GM19463 (cell line): ENCODE results near the gene PTPRJ.
"Not testable (repeated sequence)": the region's sequence is repeated elsewhere in the genome, so short reads cannot be mapped to it uniquely, and the experiment has no call there.

Experiments used
- ATAC-seq: cut with Tn5 transposase; IDR thresholded peaks from one replicate; pipeline ENCODE4 v1.9.1; 2021; ENCODE audit warnings: mild to moderate bottlenecking, moderate library complexity; ENCODE audit not compliant: unreplicated experiment

PTPRJ gene

GRCh38 chr11:48148749-48149148 is 168.4 kb downstream of the PTPRJ start:
- ATAC-seq: no peak

GRCh38 chr11:48150213-48150612 is 169.9 kb downstream of the PTPRJ start:
- no peak for ATAC-seq

GRCh38 chr11:48154151-48154550 is 173.8 kb downstream of the PTPRJ start:
- no peak for ATAC-seq

GRCh38 chr11:48161951-48162884 is 181.9 kb downstream of the PTPRJ start:
- no peak for ATAC-seq

- ATAC-seq: no peak
Measured at GRCh38 chr11:48162885-48163268, 182.5 kb downstream of the PTPRJ start.

GRCh38 chr11:48163360-48164100 is 183.2 kb downstream of the PTPRJ start:
- no peak for ATAC-seq

GRCh38 chr11:48164836-48165235 is 184.5 kb downstream of the PTPRJ start:
- no peak for ATAC-seq

GRCh38 chr11:48165426-48165825 is 185.1 kb downstream of the PTPRJ start:
- ATAC-seq: no peak

GRCh38 chr11:48167380-48167779 is 187.0 kb downstream of the PTPRJ start:
- no peak for ATAC-seq

- no peak for ATAC-seq
Measured at GRCh38 chr11:48168815-48169214, 188.5 kb downstream of the PTPRJ start.

- ATAC-seq: no peak
Measured at GRCh38 chr11:48169259-48169658, 188.9 kb downstream of the PTPRJ start.

GRCh38 chr11:48169717-48170116 is 189.4 kb downstream of the PTPRJ start:
- no peak for ATAC-seq

GRCh38 chr11:48170241-48171233 is 190.2 kb downstream of the PTPRJ start:
- ATAC-seq: no peak

GRCh38 chr11:48172818-48173609 is 192.7 kb downstream of the PTPRJ start:
- ATAC-seq: peak; percentile 86

GRCh38 chr11:48177661-48178060 is 197.3 kb downstream of the PTPRJ start:
- no peak for ATAC-seq

GRCh38 chr11:48180627-48181026 is 200.3 kb downstream of the PTPRJ start:
- ATAC-seq: no peak

- no peak for ATAC-seq
Measured at GRCh38 chr11:48182860-48183526, 202.6 kb downstream of the PTPRJ start.

- ATAC-seq: no peak
Measured at GRCh38 chr11:48184452-48184851, 204.1 kb downstream of the PTPRJ start.

GRCh38 chr11:48190906-48191654 is 210.7 kb downstream of the PTPRJ start:
- not testable (repeated sequence) for ATAC-seq
